GM23338 (cell line): Measurements from ENCODE around the gene OSBPL1A.

Experiments used
- CTCF ChIP-seq, 2 experiments: fragments of 200-600 bp in 1 of 2; sonication (generic) in 1 of 2; conservative IDR thresholded peaks; 2 replicates each; pipeline versions ENCODE4 v1.5.1 to v1.6.1; 2016 to 2017; ENCODE audit warnings: antibody characterized with exemption in 2 of 2, low read depth in 2 of 2, mild to moderate bottlenecking in 2 of 2, moderate library complexity in 1 of 2
- EZH2phosphoT487 ChIP-seq: fragments of 200-600 bp; sonication (generic); IDR thresholded peaks from one replicate; pipeline ENCODE4 v1.8.1; 2018; ENCODE audit warnings: antibody characterized with exemption; ENCODE audit not compliant: unreplicated experiment

GRCh38 chr18:24270358-24270936 is 127.2 kb downstream of the OSBPL1A start:
- TF ChIP-seq EZH2phosphoT487: no peak
- no peak for TF ChIP-seq CTCF (conservative IDR thresholded peaks at IDR 0.05; ENCODE audit: low read depth in 2 of 2)
